GM21619 (cell line): ENCODE data around the gene DLK2.
A peak's percentile ranks its signal among the peaks of the same experiment; 100 is the strongest.
"Not testable (repeated sequence)": the region's sequence is repeated elsewhere in the genome, so short reads cannot be mapped to it uniquely, and the experiment has no call there.

Experiments used
- ATAC-seq: cut with Tn5 transposase; IDR thresholded peaks from one replicate; pipeline ENCODE4 v1.9.1; 2021; ENCODE audit not compliant: unreplicated experiment

DLK2 gene

DNA sequence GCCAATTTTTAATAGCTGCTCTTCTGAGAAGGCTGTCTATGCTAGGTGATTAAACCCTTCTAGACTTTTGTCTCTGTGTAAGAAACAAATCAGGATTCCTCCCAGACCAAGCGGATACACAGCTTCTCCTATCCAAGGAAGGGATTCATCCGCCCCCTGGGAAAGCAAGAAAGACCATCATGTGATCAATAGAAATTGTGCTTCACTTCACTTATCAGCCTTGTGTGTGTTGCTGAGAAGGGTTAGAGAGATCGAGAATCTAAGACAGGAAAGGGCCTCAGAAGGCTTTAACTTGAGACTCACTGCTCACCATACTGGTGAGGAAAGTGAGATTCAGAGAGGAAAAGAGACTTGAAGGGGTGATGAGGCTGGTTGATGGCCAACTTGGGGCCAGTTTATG, 26.5 kb downstream of the DLK2 start:
- no peak for ATAC-seq

DNA sequence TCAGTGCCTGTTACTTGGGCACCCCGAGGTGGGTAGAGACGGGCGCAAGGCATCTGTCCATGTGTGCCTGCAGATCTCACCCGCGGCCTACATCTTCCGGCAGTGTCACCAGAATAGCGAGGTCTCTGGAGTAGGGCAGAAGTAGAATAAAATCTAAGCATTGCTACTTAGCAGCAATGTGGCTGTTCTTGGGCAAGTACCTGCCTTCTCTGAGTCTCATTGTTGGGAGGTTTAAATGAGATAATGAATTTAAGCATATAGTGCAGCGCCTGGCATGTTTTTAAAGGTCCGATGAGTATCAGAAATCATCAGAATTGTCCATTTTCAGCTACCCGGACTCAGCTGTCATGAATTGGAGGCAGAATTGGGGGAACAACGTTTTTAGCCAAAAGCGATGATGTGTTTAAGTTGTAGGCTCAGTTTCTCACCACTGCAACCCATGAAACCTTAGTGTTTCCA, 27.2 kb downstream of the DLK2 start:
- ATAC-seq = no peak

DNA sequence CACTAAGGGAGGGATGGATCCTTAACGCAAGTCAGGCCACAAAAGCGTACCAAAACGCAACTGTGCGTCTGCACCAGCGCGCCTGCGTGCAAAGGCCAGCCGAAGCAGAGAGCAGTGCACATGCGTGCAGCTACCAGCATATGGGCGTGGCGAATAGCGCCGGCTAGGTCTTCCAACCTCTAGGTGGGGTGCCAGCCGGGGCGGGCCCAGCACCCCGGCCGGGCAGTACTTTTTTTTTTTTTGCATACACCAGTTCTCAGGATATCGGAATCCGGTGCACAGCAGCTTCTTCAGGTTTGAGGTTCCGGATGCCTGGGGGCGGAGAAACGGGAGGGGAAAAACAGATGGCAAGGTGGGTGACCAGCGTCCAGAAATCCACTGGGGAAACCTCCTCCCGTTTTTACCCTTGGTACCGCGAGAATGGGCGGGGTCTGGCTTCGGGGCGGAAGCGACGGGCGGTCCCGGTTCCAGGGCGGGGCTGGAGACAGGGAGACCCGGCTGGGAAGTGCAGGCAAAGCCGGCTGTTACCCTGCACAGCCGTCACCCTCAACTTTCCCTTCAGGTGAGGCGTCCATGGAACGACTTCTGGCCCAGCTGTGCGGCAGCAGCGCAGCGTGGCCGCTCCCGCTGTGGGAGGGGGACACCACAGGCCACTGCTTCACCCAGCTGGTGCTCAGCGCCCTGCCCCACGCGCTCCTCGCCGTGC, 27.8 kb downstream of the DLK2 start, which contains the start of gene ABCC10:
Gene ABCC10 (plus strand): TSS at position 136 of the 706 bp plus-strand sequence. CDS start 438 bp downstream, at position 574.
- peak; percentile 93 for ATAC-seq

DNA sequence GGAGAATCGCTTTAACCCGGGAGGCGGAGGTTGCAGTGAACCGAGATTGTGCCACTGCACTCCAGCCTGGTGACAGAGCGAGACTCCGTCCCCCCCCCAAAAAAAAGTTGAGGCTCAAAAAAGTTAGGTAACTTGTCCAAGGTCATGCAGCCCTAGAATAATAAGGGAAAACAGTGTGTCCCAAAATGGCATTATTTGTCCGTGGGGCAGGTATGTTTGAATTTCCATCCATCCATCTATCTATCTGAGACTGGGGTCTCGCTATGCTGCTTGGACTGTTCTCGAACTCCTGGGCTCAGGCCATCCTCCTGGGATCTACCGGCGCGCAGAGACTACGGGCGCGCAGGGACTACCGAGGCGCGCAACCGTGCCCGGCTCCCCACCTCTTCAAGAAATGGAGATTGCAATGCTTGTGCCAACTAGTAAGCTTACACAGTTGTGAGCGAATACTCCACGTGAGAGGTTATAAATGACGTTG, 28.4 kb downstream of the DLK2 start:
- no peak for ATAC-seq

DNA sequence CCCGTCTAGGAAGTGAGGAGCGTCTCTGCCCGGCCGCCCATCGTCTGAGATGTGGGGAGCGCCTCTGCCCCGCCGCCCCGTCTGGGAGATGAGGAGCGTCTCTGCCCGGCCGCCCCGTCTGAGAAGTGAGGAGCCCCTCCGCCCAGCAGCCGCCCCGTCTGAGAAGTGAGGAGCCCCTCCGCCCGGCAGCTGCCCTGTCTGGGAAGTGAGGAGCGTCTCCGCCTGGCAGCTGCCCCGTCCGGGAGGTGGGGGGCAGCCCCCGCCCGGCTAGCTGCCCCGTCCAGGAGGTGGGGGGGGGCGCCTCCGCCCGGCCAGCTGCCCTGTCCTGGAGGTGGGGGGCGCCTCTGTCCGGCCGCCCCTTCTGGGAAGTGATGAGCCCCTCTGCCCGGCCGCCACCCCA, 30.3 kb downstream of the DLK2 start:
- not testable (repeated sequence) for ATAC-seq

DNA sequence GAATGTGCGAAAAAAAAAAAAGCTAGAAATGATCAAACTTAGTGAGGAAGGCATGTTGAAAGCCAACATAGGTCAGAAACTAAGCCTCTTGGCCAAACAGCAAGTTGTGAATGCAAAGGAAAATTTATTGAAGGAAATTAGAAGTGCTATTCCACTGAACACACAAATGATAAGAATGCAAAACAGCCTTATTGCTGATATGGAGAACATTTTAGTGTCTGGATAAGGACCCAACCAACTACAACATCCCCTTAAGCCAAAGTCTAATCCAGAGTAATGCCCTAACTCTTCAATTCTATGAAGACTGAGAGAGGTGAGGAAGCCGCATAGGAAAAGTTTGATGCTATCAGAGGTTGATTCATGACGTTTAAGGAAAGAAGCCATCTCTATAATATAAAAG, 33.5 kb downstream of the DLK2 start:
- ATAC-seq = no peak

DNA sequence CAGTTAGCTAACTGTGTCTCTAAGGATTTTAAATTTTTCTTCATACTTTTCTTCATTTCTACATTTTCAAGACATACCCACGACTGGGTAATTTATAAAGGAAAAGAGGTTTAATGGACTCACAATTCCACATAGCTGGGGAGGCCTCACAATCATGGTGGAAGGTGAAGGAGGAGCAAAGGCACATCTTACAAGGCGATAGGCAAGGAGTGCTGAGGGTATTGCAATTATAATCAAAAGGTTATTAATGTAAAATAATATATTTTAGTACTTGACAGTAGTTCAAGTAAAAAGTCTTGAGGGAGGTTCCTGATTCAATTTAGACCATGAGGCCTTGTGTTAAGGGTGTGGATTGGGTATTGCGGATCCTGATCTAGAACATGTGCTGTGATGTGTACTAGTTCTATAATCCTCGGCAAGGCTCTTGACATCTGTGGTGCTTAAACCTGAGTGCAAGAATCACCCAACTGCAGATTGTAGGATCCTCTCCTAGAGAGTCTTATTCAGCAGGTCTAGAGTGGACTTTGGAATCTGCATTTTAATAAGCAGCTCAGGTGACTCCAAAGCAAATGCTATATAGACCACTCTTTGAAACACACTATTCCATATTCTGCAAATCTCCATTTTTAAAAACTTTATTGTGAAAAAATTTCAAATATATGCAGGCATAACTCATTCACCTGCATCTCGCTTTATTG, 35.2 kb downstream of the DLK2 start:
- ATAC-seq = no peak

DNA sequence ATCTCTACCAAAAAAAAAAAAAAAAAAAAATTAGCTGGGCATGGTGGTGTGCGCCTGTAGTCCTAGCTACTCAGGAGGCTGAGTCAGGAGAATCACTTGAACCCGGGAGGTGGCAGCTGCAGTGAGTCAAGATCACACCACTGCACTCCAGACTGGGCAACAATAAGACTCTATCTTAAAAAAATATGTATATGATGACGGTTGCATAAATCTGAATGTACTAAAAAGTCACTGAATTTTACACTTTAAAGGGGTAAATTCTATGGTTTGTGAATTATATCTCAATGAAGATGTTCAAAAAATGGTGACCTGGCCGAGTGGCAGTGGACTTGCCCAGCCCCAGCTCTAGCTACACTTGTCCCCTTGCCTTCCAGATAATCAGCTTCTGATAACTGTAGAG, 38.4 kb downstream of the DLK2 start:
- no peak for ATAC-seq

DNA sequence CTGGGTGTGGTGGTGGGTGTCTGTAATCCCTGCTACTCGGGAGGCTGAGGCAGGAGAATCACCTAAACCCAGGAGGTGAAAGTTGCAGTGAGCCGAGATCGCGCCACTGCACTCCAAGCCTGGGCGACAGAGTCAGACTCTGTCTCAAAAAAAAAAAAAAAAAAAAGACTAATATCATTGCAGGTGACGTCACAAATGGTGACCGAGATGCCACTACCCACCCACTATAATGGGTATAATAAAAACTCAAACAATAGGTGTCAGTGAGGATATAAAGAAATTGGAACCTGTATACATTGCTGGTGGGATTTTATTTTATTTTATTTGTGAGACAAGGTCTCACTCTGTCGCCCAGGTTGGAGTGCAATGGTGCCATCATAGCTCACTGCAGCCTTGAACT, 40.1 kb downstream of the DLK2 start:
- not testable (repeated sequence) for ATAC-seq

DNA sequence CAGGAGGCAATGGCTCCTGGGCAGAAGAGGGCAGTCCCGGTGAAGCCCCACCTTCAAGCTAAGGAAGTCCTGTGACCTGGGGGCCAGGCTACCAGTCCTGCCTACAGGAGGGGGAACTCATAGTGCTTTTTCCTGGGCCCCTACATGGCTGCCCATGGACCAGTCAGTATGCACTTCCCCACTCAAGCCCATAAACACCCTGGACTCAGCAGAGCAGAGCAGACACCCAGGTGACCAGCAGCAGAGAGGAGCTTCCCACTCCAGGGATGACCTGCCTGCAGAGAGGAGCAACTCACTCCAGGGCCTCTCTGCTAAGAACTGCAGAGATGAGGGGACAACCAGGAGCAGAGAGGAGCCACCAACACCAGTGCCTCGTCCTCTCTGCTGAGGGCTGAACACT, 42.3 kb downstream of the DLK2 start:
- no peak for ATAC-seq

DNA sequence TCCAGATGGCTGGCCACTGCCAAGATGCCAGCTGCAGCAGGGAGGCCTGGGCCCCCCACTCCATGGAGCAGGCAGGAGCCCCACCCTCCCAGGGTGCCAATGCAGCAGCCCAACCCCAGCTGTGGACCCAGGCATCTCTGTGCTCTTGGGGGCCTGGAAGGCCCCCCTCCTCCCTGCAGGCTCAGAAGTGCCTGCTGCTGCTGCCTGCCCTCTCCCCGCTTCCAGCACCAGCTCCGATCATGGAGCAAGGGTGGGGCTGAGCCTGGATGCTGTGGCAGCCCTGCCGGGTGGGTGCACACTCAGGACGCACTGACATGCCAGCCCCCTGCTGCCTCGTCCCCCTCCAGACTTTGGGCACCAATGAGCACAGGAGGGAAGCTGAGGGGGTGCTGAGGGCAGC, 42.8 kb downstream of the DLK2 start:
- ATAC-seq = no peak

DNA sequence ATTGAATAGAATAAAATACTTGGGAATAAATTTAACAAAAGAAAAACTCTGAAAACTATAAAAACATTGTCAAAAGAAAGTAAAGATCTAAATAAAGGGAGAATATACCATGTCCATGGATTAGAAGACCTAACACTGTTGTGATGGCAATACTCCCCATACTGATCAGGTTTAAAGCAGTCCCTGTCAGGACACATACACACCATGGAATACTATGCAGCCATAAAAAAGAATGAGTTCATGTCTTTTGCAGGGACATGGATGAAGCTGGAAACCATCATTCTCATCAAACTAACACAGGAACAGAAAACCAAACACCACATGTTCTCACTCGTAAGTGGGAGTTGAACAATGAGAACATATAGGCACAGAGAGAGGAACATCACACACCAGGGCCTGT, 44.6 kb downstream of the DLK2 start:
- not testable (repeated sequence) for ATAC-seq

DNA sequence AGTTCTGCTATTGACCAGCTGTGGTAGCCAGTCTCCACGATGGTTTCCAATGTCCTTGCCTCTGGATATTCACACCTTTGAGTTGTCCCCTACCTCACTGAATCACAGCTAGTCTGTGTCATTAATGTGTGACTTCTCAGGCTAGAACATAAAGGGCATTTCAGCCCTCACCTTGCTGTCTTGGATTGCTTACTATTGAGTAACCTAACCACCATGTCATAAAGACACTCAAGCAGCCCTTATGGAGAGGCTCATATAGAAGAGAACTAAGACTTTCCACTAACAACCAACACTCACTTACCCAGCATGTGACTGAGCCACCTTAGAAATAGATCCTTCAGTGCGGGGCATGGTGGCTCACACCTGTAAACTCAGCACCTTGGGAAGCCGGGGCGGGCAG, 47.1 kb downstream of the DLK2 start:
- ATAC-seq = no peak

DNA sequence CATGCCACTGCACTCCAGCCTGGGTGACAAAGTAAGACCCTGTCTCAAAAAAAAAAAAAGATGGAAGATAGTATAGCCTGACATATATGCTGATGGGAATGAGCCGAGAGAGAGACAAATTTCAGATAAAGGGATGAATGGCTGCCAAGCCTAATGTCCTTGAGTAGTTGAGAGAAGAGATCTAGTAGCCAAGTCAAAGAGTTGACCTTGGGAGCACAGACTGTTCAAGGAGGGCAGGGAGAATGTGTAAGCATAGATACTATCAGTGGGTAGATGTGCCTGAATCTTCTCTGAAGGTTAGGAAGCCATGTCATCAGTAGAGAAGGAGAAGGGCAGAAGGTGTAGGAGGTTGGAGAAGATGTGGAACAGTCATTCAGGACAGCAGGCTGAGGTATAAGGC, 48.1 kb downstream of the DLK2 start:
- ATAC-seq = no peak

DNA sequence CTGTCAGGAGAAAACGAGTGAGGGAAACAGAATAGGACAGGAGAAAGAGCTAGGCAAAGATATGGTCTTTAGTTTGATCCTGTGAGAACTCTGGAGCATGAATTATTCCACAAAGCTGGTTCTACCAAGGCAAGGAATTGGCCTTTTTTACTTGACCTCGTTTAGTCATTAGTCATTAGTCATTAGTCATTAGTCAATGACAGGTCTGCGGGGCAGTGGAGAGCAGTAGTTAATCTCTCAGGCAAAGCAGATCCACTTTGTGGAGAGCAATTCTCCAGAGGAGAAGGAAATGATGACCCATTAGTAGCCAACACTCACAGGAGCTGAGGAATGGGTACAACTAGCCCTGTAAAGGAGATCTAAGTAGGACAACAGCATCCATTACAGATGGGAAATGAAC, 50.0 kb downstream of the DLK2 start:
- ATAC-seq = no peak

DNA sequence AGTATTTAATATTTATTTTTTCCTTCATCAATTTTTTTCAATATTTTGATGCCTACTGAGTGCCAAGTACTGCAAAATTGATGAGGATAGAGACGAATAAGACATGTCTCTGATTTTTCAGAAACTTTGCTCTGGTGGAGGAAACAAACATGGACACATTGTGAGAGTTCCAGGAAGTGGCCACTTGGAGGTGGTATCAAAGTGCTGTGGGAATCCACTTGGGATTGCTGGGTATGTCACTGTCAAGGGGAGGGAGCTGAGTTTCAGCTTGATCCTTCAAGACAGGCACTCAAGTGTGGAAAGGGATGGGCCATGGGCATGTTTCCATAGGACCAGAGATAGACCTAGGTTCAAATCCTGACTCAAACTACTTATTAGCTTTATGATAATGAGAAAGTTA, 52.5 kb downstream of the DLK2 start:
- no peak for ATAC-seq

DNA sequence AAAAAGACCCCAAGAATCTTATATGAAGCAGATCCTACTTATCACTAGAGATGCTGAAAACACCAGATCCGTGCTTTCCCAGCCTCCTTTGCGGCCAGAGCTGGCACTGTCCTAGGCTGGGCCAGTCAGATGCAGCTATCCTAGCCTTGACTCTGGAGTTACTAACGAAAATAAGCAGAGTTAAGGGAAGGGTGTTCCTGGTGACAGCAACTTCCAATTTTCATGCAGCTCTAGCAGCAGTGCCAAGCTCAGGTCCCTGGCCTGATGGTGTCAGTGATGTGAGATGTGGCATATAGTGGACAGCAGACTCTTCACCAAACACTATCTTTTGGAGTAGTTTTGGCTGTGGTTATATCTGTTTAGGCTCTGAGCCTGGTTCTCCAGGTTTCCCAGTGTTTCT, 53.6 kb downstream of the DLK2 start:
- no peak for ATAC-seq
